ENCODE results near the gene SPAG6. TPM values are rescaled to one million over a fixed set of nuclear protein-coding genes. Genes with fewer than 3 reads are reported as not detected.

SPAG6 gene
- polyA plus RNA-seq, 4 donors, result 0.68 to 1.0 (median 0.91) TPM

DNA sequence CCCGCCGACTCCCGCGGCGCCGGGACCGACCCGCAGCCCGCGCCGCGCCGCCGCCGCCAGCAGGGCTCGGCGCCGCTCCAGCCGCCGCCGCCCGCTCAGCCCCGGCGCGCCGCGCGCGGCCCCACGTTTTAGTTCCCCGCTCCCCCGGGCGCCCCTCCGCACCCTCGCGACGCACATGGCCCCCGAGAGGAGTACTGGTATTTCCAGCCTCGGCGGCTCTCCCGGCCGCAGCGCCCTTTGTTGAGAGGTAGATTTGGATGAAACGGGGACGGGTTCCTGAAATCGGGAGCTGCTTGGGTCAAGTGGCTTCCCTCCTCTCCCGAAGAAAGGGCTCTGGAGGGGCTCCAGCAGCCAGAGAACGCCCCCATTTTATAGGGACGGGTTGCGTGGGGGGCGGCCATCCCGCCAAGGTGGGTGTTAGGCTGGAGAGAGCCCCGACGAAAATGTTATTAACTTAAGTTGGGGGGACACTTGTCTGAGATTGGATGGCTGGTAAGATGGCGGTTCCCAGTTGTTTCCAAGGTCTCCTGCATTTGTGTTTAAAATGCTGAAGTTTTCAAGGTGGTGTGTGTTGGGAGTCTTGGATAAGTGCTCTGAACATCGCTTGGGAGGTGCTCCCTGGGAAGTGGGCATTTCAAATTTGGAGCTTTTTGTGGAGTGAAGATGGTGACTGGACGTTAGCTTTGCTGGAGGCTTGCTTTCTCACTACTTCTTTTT is 23.2 kb upstream of the SPAG6 start:
- DNase-seq (ENCODE audit: low read depth in 4 of 4, low spot score in 2 of 4), result no peak

DNA sequence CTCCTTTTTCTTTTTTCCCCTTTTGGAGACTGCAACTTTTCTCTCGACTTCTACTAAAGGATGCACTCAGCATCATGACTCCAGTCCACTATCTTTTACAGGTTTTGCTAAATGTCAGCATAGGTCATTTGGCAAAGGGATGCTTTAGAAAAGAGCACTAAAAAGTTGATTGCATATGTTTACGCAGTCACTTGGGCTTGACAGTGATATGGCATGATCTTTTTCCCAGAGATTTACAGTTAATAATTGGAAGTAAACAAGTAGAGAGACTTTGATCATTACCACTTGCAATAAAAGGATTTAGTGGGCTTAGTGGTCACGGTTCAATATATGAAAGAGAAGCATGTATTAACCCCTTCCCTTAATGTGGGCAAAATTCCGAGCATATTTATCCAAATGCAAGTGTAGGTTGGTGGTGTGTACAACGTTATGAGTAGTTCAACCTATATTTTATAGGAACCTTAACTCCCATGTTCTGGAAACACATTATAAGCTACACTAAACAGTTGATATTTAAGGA is 22.6 kb upstream of the SPAG6 start:
- no peak for DNase-seq (ENCODE audit: low read depth in 4 of 4, low spot score in 2 of 4)

DNA sequence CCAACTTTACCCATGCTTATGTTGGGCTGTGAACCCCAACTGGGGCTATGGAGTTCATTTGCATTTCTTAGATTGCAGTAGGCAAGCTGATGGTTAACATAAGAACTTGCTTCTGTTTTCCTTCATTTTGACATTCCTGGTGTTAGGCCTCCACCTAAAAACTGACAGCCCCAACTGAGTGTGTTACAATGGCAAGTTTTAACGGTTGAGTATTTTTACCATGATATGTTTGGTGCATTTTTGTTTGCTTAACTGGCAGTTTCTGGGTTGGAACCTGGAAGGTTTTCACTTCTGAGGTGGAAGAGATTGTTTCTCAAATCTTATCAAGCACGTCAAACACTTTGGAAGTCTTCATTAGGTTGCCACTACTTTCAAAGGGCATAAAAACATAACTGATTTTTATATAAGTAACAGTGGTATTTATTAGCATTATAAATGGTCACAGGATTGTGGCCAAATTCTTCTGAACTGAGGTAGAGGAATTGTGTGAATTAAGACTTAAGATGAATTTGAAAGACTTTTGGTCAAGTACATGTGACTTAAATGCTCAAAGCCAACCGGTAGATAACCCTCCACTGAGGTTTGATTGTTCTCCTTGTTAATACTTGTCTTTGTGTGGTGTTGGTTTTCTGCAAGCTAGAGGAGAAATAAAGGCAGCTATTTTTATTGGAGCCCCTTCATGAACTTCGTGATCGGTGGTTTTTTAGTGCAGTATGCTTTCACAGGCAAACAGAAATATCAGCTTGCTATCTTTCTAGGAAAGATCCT is 21.6 kb upstream of the SPAG6 start:
- DNase-seq (ENCODE audit: low read depth in 4 of 4, low spot score in 2 of 4), result no peak

DNA sequence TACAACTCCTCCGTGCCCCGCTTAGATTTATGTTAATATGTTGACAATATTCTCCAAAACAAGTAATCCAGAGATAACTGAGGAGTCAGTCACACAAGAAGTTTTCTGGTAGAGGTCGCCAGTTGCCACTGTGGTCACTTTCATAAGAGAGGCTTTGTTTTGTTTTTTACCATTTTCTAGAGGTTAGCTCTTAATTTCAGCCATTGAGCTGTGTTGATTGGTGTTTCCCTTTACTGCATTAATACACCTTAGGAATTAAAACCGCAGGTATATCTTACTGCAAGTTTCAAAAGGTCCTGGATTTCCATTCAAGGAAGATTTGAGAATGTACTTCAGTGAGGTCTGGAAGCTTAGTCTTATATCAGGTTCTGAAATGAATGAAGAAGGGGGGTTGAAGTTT is 20.9 kb upstream of the SPAG6 start:
- DNase-seq (ENCODE audit: low read depth in 4 of 4, low spot score in 2 of 4), result no peak

- DNase-seq (ENCODE audit: low read depth in 4 of 4, low spot score in 2 of 4), result no peak
Observed at GRCh38 chr10:22324893-22325271, 20.4 kb upstream of the SPAG6 start.

DNA sequence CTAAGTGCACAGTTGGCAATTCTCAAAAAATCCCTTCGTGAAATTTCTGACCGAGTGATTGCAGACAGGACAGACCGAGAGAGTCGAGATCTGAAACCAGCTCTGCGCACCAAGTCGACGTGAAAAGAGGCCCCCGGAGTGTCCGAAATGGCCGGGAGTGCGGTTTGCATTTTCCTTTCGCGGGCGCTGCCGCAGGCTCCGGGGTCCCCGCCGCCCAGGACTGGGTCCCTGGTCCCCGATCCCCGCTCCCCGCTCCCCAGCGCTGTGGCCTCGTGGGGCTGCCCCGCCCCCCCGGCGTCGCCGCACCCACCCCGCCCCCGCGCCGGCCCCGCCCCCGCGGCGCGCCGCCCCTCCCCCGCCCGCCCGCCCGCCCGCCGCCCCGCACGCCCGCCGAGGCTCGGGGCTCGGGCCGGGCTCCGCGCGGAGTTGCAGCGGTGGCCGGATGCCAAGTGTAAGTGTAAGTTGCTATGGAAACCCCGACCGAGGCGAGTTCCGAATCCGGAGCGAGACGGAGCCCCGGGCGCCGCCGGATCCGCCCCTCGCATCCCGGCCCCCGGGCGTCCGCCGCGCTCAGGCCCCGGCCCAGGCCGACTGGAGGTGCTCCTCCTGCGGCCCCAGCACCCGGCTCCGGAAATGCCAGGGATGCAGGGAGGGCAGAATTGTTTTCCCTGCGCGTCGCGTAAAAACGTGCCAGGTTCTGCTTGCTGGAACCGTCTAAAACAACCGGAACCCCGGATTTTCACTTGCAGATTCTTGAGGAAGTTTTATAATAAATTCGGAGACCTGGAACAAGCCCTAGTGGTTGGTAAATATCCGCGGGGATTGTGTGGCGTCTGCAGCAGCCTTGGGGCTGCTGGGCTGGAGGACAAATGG is 19.8 kb upstream of the SPAG6 start:
- DNase-seq (ENCODE audit: low read depth in 4 of 4, low spot score in 2 of 4), result no peak

DNA sequence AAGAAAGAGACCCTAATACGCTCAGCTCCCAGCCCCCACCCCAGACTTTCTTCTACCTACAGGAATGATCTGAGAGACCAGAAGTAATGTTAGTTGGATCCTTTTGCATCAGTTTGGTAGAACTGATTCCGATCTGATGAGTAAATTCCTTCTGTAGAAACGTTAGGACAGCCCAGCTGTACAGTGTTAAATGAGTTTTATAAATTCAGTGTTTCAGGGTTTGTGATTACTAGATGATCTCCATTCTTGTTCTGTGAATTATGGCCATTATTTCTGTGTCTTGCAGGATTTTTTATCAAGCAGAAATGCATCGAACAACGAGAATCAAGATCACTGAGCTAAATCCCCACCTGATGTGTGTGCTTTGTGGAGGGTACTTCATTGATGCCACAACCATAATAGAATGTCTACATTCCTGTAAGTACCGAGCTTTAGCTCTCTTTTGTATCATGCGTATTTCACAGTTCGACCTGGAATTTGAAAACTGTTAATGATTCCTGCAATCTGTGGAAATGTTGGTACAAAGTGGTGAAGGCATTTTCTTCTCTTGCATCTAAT is 19.1 kb upstream of the SPAG6 start:
- DNase-seq (ENCODE audit: low read depth in 4 of 4, low spot score in 2 of 4), result no peak

- DNase-seq (ENCODE audit: low read depth in 4 of 4, low spot score in 2 of 4), result no peak
Observed at GRCh38 chr10:22329150-22329549, 16.1 kb upstream of the SPAG6 start.

DNA sequence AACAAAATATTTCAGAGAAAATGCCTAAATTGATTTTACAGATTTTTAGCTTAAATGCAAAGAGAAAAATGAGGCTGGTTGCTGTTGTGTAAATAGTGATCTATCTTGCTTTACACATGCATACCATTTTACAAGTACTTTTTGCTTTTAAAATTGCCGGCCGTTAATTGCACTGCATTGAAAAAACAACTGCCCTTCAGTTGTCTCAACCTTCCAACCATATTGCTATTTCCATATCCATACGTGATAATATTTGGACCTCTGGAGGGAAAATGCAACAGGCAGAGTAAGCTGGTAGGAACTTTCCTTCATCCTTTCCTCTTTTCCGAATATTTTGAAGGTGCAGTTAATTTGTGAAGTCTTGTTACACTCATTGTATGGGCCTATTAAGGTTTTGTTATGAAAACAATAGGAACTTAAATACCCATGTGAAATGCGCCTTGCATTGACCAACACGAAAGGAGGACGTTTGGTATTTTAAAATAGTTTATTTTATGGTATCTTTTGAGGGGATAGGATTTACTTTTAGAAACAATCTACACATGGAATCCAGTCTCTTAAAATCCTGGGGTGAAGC is 13.1 kb upstream of the SPAG6 start:
- no peak for DNase-seq (ENCODE audit: low read depth in 4 of 4, low spot score in 2 of 4)

DNA sequence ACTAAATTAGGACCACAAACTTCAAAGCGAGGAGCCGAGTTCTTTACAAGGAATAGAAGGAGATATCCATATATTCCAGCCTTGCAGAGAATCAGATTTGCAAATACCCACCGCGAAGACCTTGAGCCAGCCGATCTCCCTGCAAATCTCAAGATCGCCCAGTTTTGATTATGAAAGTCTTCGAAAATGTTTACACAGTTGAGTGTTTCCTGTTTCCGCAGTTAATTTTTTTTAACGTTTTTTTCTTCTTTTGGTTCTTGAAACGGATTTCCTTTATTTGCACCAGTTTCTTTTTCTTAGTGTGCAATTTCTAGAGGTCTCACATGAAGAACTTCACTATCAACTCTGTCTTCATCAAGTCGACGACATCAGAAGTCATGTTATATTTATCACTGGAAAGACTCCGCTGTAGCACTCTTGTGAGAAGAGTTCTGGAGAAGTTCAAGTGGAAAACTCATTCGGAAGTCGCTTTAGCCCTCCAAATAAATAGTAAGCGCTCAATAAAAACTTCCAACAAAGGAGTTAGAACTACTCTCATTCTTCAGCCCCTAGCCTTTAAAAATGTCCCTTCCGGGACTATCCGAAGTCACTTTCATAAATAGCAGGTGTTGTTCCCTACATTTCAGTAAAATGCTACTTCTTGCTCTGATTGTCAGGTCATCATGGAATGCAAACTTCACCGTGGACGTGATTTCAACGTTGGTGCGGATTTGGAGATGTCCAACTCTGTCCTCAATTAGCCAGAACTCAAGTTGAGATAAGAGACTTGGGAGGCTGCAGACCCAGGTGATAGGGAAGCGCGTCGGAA is 11.9 kb upstream of the SPAG6 start:
- DNase-seq (ENCODE audit: low read depth in 4 of 4, low spot score in 2 of 4), result no peak

GRCh38 chr10:22333975-22334282 is 11.4 kb upstream of the SPAG6 start:
- no peak for DNase-seq (ENCODE audit: low read depth in 4 of 4, low spot score in 2 of 4)

GRCh38 chr10:22334414-22335172 is 10.7 kb upstream of the SPAG6 start:
- no peak for DNase-seq (ENCODE audit: low read depth in 4 of 4, low spot score in 2 of 4)

GRCh38 chr10:22335173-22335933 is 9.9 kb upstream of the SPAG6 start:
- DNase-seq (ENCODE audit: low read depth in 4 of 4, low spot score in 2 of 4), result no peak

DNA sequence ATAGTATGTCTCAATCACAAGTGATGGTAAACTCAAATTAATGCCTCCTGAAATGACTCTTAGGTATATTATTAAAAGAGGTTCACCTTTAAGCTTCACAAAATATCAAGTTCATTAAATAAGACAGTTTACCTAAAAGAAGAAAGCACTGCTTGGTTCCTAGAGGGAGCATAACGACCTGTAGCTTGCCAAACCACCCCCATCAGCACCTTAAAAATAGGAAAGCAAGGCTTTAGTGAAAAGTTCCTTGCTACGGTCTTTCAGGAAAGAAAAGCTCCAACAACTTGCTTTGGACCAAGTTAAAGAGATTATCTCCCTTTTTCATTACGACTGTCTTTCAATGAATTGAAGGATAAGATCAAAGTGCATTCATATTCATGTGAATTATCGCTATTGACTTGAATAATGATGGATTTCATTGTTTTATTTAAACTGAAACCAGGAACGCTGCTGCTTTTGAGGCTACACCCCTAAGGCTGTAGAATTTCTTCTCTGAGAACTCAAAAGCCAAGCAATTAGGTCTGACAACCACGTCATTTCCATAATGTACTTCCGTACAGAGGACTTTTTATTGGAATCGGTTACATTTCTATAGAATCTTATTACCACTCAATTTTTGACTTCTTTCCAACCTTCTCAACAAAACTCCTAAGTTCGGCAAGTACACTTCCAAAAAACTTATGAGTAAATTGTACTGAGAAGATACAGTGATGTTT is 7.0 kb upstream of the SPAG6 start:
- DNase-seq (ENCODE audit: low read depth in 4 of 4, low spot score in 2 of 4), result no peak

GRCh38 chr10:22338931-22339330 is 6.4 kb upstream of the SPAG6 start:
- peak in 1 of 4 donors; percentile 34 for DNase-seq (ENCODE audit: low read depth in 4 of 4, low spot score in 2 of 4)

- no peak for DNase-seq (ENCODE audit: low read depth in 4 of 4, low spot score in 2 of 4)
Observed at GRCh38 chr10:22339761-22340328, 5.5 kb upstream of the SPAG6 start.

Measured in left renal cortex interstitium (tissue), 4 donors.